GM04504 (cell line): ENCODE results near the gene TSSK6.

Experiments
- DNase-seq: peaks from one replicate; pipeline ENCODE4 v3.0.0-alpha.2; 2012; ENCODE audit warnings: low read depth

Gene TSSK6

GRCh38 chr19:19544954-19545591 is 29.7 kb upstream of the TSSK6 start:
- no peak for DNase-seq

GRCh38 chr19:19544257-19544953 is 29.1 kb upstream of the TSSK6 start:
- no peak for DNase-seq

GRCh38 chr19:19543640-19544039 is 28.3 kb upstream of the TSSK6 start:
- no peak for DNase-seq

- no peak for DNase-seq
Observed at GRCh38 chr19:19543101-19543500, 27.8 kb upstream of the TSSK6 start.

- no peak for DNase-seq
Observed at GRCh38 chr19:19542507-19542906, 27.2 kb upstream of the TSSK6 start.

GRCh38 chr19:19541616-19542015 is 26.3 kb upstream of the TSSK6 start:
- no peak for DNase-seq

GRCh38 chr19:19540715-19541515 is 25.6 kb upstream of the TSSK6 start:
- DNase-seq: no peak

- no peak for DNase-seq
Observed at GRCh38 chr19:19540064-19540714, 24.8 kb upstream of the TSSK6 start.

- no peak for DNase-seq
Observed at GRCh38 chr19:19539698-19540063, 24.3 kb upstream of the TSSK6 start.

GRCh38 chr19:19538785-19539166 is 23.4 kb upstream of the TSSK6 start:
- no peak for DNase-seq

GRCh38 chr19:19538061-19538784 is 22.9 kb upstream of the TSSK6 start, which contains the start of gene CILP2:
TSS of gene CILP2 (plus strand) at chr19:19538265. CDS start at chr19:19538350, 85 bp downstream.
- no peak for DNase-seq

- DNase-seq: no peak
Observed at GRCh38 chr19:19537075-19538048, 22.0 kb upstream of the TSSK6 start.

GRCh38 chr19:19535311-19536191 is 20.2 kb upstream of the TSSK6 start:
- no peak for DNase-seq

GRCh38 chr19:19534556-19535265 is 19.4 kb upstream of the TSSK6 start:
- DNase-seq: no peak

- DNase-seq: no peak
Observed at GRCh38 chr19:19533841-19534240, 18.5 kb upstream of the TSSK6 start.

- DNase-seq: no peak
Observed at GRCh38 chr19:19532806-19533701, 17.7 kb upstream of the TSSK6 start.

GRCh38 chr19:19531951-19532805 is 16.8 kb upstream of the TSSK6 start:
- DNase-seq: no peak
